ENCODE measurements around the gene LAMC2.
"Not testable (repeated sequence)": the region's sequence is repeated elsewhere in the genome, so short reads cannot be mapped to it uniquely, and the experiment has no call there.

The LAMC2 gene

GRCh38 chr1:183239793-183240525, 53.9 kb downstream of the LAMC2 start:
- DNase-seq: no peak

DNA sequence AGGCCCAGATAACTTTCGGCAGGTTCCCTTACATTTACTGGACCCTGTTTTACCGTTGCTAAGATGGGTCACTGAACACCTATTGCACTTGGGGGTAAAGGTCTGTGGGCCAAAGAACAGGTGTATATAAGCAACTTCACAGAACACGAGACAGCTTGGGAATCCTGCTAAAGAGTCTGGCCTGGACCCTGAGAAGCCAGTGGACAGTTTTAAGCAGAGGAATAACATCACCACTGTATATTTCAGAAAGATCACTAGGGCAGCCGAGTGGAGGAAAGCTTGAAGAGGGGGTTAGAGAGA, 54.4 kb downstream of the LAMC2 start:
- no peak for DNase-seq

DNA sequence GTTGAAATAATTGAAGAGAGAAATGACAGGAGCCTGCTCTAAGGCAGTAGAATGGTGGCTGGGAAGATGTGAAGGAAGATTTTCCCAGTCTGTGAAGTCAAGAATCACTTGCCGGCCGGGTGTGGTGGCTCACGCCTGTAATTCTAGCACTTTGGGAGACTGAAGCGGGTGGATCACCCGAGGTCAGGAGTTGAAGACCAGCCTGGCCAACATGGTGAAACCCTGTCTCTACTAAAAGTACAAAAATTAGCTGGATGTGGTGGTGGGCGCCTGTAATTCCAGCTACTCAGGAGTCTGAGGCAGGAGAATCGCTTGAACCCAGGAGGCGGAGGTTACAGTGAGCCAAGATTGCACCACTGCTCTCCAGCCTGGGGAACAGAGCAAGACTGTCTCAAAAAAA, 54.8 kb downstream of the LAMC2 start:
- not testable (repeated sequence) for DNase-seq

GRCh38 chr1:183241471-183241870, 55.4 kb downstream of the LAMC2 start:
- DNase-seq: no peak

DNA sequence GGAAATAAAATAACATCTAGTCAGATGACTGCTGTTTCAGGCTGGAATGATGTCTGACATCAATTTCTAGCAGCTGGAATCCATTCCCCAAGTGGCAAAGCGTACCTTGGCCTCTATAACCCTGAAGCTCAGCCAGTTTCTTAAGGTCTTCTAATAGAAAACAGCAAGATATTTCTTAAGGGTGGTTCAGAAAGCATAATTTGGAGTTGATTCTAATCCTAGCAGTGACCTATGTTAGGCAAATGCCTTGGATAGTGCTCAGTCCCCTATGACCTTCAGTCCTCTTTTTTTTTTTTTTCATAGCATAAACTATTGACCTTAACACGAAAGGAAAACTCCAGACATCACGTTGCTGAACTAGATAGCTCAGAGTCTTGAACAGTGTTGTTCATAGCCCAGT, 56.5 kb downstream of the LAMC2 start:
- no peak for DNase-seq

DNA sequence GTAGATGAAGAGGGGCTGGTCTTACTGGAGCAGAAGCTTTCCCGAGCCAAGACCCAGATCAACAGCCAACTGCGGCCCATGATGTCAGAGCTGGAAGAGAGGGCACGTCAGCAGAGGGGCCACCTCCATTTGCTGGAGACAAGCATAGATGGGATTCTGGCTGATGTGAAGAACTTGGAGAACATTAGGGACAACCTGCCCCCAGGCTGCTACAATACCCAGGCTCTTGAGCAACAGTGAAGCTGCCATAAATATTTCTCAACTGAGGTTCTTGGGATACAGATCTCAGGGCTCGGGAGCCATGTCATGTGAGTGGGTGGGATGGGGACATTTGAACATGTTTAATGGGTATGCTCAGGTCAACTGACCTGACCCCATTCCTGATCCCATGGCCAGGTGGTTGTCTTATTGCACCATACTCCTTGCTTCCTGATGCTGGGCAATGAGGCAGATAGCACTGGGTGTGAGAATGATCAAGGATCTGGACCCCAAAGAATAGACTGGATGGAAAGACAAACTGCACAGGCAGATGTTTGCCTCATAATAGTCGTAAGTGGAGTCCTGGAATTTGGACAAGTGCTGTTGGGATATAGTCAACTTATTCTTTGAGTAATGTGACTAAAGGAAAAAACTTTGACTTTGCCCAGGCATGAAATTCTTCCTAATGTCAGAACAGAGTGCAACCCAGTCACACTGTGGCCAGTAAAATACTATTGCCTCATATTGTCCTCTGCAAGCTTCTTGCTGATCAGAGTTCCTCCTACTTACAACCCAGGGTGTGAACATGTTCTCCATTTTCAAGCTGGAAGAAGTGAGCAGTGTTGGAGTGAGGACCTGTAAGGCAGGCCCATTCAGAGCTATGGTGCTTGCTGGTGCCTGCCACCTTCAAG, 57.3 kb downstream of the LAMC2 start:
- no peak for DNase-seq

DNA sequence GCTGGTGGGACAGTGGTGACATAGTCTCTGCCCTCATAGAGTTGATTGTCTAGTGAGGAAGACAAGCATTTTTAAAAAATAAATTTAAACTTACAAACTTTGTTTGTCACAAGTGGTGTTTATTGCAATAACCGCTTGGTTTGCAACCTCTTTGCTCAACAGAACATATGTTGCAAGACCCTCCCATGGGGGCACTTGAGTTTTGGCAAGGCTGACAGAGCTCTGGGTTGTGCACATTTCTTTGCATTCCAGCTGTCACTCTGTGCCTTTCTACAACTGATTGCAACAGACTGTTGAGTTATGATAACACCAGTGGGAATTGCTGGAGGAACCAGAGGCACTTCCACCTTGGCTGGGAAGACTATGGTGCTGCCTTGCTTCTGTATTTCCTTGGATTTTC, 58.4 kb downstream of the LAMC2 start:
- DNase-seq: no peak

DNA sequence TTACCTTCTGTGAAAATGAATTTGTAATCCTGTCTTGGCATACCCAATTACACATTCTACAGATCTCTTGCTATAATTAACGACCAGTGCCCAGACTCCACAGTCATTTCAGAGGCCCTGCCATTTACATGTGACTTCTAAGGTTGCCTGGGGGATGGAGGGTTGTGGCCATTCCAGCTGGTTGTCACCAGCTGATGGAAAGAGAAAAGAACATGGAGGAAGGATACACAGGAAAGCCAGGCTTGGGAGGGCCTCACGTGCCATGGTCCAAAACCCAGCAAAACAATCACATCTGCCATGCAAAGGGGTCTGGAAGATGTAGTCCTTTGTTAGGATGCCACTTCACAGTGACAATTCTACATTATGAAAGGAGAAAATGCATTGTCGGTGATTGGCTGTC, 59.3 kb downstream of the LAMC2 start:
- no peak for DNase-seq

- no peak for DNase-seq
Measured at GRCh38 chr1:183246436-183246835, 60.4 kb downstream of the LAMC2 start.

DNA sequence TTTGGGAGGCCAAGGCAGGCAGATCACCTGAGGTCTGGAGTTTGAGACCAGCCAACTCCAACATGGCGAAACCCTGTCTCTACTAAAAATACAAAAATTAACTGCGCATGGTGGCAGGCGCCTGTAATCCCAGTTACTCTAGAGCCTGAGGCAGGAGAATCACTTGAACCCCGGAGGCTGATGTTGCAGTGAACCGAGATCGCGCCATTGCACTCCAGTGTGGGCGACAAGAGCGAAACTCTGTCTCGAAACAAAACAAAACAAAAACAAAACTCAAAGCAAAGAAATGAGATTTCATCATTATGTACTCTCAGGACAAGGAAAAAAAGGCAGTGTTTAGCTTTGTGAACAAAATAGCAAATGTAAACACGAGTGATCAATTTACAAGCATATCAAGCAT, 61.0 kb downstream of the LAMC2 start:
- DNase-seq: no peak

GRCh38 chr1:183247484-183247883, 61.4 kb downstream of the LAMC2 start:
- no peak for DNase-seq

- no peak for DNase-seq
Measured at GRCh38 chr1:183247931-183248330, 61.9 kb downstream of the LAMC2 start.

- DNase-seq: no peak
Measured at GRCh38 chr1:183248989-183249691, 63.1 kb downstream of the LAMC2 start.

DNA sequence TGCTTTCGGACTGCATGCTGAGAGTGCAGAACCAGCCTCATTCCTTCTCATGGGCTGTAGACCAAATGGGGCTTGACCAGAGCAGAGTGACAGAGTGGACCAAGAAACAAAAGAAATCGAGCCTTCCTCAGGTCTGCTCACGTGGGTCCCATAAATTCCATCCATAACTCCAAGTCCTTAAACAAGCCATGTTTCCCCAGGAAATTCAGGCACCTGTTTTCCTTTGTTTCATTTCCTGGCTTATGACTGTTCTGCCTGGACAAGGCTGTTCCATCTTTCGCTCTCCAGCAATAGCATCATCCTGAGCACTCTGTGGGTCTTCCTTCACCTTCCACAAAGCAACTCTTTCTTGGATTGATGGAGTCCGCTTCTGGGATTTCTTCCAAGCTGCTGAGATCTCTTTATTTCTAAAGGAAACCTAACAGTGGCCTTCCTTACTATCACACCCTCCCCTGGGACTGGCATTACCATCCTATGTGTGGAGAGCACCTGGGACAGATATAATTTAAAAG, 63.9 kb downstream of the LAMC2 start:
- DNase-seq: no peak

DNA sequence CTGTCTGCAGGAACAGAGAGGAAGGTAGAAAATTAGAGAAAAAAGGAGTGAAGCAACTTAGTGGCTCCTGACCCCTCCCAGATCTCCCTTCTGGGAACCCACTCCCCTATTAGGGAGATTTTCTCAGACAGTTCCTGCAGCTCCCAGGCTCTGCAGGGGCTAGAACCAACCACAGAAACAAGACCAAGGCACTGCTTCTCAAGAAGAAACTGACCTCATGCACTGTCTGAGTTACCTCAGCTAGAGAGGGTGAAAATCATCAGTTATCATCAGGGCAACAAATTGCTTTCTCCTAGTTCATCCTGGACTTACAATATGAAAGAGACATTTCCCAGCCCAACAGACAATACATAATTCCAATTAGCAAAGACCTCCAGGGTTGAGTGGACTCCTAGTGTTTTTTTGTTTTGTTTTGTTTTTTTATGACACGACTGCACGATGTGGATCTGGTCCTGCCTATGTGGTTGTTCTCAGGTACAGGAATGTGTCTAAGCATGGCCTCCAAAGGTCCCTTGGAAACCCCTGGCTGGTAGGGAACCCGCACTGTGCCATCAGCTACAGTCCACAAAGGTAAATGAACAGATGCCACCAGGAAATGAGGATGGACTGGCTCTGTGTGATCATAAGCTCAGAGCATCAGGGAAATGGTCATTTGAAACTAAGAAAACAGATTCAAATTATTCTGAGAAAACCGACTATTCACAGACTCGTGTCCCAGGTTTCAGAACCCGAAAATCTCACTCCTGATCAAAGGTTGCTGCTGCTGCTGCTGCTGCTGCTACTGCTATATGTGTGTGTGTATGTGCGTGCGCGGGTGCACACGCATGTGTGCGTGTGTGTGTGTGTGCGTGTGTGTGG, 65.3 kb downstream of the LAMC2 start:
- DNase-seq: no peak

DNA sequence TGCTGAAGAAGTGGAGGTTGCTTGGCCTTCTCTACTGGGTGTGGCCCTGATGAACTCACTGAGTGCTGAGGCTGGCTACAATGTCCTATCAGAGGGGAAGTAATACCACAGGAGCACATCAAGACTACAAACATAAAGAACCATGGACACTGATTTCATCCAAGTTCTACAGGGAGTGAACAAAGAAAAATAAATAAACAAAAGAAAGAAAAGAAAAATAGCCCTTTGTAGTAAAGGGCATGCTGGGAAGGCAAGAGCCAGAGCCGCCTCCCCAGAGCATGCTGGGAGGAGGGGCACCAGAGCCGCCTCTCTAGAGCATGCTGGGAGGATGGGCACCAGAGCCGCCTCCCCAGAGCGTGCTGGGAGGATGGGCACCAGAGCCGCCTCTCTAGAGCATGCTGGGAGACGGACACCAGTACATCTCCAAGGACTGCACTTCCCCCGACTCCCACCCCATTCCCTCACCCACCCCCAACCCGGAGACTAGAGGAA, 65.9 kb downstream of the LAMC2 start:
- DNase-seq: no peak

- DNase-seq: no peak
Measured at GRCh38 chr1:183255073-183255472, 69.0 kb downstream of the LAMC2 start.

- DNase-seq: no peak
Measured at GRCh38 chr1:183259924-183260323, 73.9 kb downstream of the LAMC2 start.

DNA sequence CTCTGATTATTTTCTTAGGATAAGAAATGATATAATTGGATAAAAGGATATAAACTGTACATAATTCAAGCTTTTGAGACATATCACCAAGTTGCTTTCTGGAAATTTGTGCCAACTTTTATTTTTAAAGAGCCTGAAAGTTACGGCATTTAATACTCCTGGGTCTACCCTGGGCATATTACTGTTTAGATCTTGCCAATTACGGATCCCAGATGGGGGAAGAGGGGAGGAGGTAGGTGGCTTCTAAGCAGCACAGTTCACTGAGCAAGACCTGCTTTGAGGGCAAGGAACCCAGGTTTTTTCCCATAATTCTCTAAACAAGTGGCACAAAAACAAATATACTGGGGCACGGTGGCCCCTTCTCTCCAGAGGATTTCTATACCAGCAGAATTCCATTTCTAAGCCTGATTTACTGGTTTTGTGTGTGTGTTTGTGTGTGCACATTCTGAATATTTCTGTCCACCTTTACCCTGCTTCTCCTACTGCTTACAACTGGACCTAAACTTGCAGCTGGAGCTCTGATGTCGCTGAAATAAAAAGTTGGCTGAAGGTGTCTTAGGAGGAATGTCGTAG, 76.7 kb downstream of the LAMC2 start:
- DNase-seq: no peak

DNA sequence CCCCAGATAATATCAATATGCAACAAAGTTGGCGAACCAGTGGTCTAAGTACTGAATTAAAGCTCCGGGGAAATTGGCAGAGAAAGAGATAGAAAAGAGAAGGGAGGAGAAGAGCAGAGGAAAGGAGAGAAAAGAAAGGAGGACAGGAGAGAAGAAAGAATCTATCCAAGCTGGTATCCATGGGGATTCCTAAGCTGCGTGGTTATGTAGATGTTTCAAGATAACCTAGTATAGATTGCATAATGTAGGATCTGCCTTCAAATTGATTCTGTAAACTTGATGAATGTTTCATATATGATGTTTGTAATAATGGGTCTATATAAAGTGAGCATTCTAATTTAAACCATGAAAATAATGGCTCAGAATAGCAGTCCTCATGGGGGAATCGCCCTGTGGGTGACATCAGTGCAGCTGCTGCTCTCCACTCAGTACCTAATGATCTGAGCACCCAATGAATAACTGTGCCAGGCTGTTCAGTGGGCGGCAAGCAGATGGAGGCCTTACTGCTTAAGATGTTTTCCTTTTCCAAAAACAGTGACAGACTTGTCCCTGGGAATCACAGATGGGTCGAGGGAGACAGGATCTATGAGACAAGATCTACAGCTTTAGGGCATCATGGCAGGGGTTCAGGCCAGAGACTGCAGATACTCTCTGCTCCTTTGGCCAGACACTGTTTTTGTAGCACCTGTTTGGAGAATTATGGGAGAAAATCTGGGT, 78.0 kb downstream of the LAMC2 start:
- DNase-seq: no peak

DNA sequence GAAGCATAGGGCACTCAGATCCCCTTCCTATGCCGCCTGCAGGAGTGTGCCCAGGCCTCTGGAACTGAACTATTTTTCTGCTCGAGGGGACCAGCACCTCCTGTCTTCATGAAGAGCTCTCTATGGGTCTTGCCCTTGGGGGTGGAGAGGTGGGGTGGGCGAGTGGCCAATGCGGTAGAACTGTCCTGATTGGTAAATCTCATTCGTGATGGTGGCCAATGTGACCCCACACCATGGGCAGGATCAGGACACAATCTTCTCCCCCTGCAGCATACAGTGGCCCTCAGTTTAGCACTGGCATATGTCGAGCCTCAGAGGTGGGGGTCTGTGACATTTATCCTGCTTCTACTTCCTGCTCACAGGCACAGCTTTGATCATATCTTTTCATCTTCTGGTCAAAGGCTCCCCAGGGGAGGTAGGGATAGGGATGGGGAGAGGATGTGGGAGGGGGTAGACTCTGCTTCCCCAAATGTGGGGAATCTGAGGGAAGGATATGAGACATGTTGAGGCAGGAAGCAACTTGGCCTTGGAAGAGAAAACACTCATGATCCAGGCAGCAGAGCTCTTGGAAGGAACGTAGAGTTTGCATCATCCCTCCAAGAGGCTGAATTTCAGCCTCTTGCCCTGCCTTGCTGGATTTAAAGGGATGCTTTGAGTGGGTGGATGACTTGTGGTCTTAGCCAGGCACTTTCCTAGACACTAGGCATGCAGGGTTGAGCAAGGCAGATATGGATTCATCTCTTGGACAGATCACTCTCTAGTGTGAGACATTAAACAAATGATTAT, 81.8 kb downstream of the LAMC2 start:
- no peak for DNase-seq
